Chondrocyte (in vitro differentiated cells): ENCODE results near the gene GHRHR. TPM values are rescaled to one million over a fixed set of nuclear protein-coding genes. Genes with fewer than 3 reads are reported as not detected.

ENCODE experiments used
- DNase-seq: peaks from one replicate; pipeline ENCODE4 v3.0.0; 2021; ENCODE audit warnings: mixed read lengths, low spot score
- H3K27ac Mint-ChIP-seq: one replicate; pipeline ENCODE4 v1.8.0; 2021; ENCODE audit warnings: mild to moderate bottlenecking, moderate library complexity, mixed read lengths; ENCODE audit not compliant: unreplicated experiment
- H3K27me3 Mint-ChIP-seq: 2 replicates; pipeline ENCODE4 v1.8.0; 2021; ENCODE audit warnings: low read depth, mixed read lengths
- H3K36me3 Mint-ChIP-seq: 2 replicates; pipeline ENCODE4 v1.8.0; 2021; ENCODE audit warnings: low read depth, mixed read lengths
- H3K4me1 Mint-ChIP-seq: 2 replicates; pipeline ENCODE4 v1.8.0; 2021; ENCODE audit warnings: low read depth, mild to moderate bottlenecking, mixed read lengths
- H3K4me3 Mint-ChIP-seq: one replicate; pipeline ENCODE4 v1.8.0; 2021; ENCODE audit warnings: mild to moderate bottlenecking, moderate library complexity, mixed read lengths; ENCODE audit not compliant: unreplicated experiment
- H3K9me3 Mint-ChIP-seq: 2 replicates; pipeline ENCODE4 v1.8.0; 2021; ENCODE audit warnings: low read depth, mixed read lengths
- CTCF ChIP-seq: fragments of 200-600 bp; sonication (generic); IDR thresholded peaks from 2 replicates; pipeline ENCODE4 v1.5.0; 2021; ENCODE audit warnings: antibody characterized with exemption, mild to moderate bottlenecking, moderate library complexity
- total RNA-seq: library from RNA; stranded (reverse); gene quantifications from 3 replicates; pipeline ENCODE4 v1.2.1, GENCODE V29; 2021

GHRHR gene
- total RNA-seq, 1 donor from 2014 or later: not detected

- TF ChIP-seq CTCF: no peak
- no peaks in the 10 kb centered on the region for H3K36me3 Mint-ChIP-seq
- H3K9me3 Mint-ChIP-seq: peaks cover 7% of the 10 kb centered on the region
- DNase-seq: no peak
- H3K4me1 Mint-ChIP-seq: peaks cover 13% of the 10 kb centered on the region
- no peak overlapping the region for H3K4me3 Mint-ChIP-seq
- H3K27me3 Mint-ChIP-seq: peaks cover 43% of the 10 kb centered on the region
- no peak overlapping the region for H3K27ac Mint-ChIP-seq
These were observed 40.0 kb downstream of the GHRHR start for GRCh38 chr7:31003721-31004120.

DNA sequence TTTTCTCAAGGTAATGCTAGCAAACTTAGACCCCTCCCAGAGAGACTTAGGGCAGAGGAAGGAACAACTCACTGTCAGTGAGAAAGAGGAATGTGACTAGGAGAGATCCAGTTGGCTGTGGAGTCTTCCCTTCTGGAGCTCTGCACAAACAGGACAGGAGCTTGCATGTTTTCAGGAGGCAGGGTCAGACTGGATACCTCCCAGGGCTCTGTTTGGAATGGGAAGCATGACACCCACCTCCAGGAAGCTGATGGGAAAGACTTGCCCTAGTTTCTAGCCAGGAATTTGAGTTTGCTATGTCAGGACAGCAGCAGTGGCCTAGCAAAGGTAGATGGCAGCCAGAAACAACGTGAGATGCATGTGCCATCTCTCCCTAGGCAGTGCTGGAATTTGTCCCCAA lies 40.6 kb downstream of the GHRHR start:
- Mint-ChIP-seq H3K27ac (no peak overlapping the region), H3K4me3 (no peak overlapping the region), H3K4me1 (peaks cover 13% of the 10 kb centered on the region), H3K9me3 (peaks cover 7% of the 10 kb centered on the region), H3K27me3 (peaks cover 46% of the 10 kb centered on the region), H3K36me3 (no peaks in the 10 kb centered on the region)
- TF ChIP-seq CTCF: no peak
- DNase-seq: no peak

- no peak for TF ChIP-seq CTCF
- H3K27me3 Mint-ChIP-seq: peaks cover 53% of the 10 kb centered on the region
- H3K4me1 Mint-ChIP-seq: peaks cover 10% of the 10 kb centered on the region
- peaks cover 6% of the 10 kb centered on the region for H3K36me3 Mint-ChIP-seq
- no peak overlapping the region for H3K4me3 Mint-ChIP-seq
- DNase-seq: no peak
- H3K9me3 Mint-ChIP-seq: peaks cover 17% of the 10 kb centered on the region
- H3K27ac Mint-ChIP-seq: no peak overlapping the region
These were observed 43.1 kb downstream of the GHRHR start for GRCh38 chr7:31006857-31007256.

GRCh38 chr7:31007634-31008033 lies 43.9 kb downstream of the GHRHR start:
- H3K9me3 Mint-ChIP-seq: peaks cover 17% of the 10 kb centered on the region
- H3K36me3 Mint-ChIP-seq: peaks cover 6% of the 10 kb centered on the region
- no peak for TF ChIP-seq CTCF
- peak; percentile 49 for DNase-seq
- peaks cover 4% of the 10 kb centered on the region for H3K4me1 Mint-ChIP-seq
- no peak overlapping the region for H3K4me3 Mint-ChIP-seq
- H3K27me3 Mint-ChIP-seq: peaks cover 53% of the 10 kb centered on the region
- no peak overlapping the region for H3K27ac Mint-ChIP-seq

- Mint-ChIP-seq H3K4me3 (no peak overlapping the region), H3K36me3 (peaks cover 6% of the 10 kb centered on the region), H3K4me1 (no peaks in the 10 kb centered on the region), H3K27me3 (peaks cover 44% of the 10 kb centered on the region), H3K27ac (no peak overlapping the region), H3K9me3 (peaks cover 10% of the 10 kb centered on the region)
- no peak for TF ChIP-seq CTCF
- DNase-seq: no peak
These were observed 51.1 kb downstream of the GHRHR start for GRCh38 chr7:31014826-31015225.
